HG03039 (cell line): ENCODE data around the gene DNAH3.
"Not testable (repeated sequence)": the region's sequence is repeated elsewhere in the genome, so short reads cannot be mapped to it uniquely, and the experiment has no call there.

ENCODE experiments used
- ATAC-seq: cut with Tn5 transposase; IDR thresholded peaks from one replicate; pipeline ENCODE4 v1.9.1; 2021; ENCODE audit warnings: mild to moderate bottlenecking, moderate library complexity; ENCODE audit not compliant: unreplicated experiment

DNAH3 gene

GRCh38 chr16:21126518-21126917, 24.1 kb downstream of the DNAH3 start:
- no peak for ATAC-seq

GRCh38 chr16:21125191-21125590, 25.5 kb downstream of the DNAH3 start:
- no peak for ATAC-seq

DNA sequence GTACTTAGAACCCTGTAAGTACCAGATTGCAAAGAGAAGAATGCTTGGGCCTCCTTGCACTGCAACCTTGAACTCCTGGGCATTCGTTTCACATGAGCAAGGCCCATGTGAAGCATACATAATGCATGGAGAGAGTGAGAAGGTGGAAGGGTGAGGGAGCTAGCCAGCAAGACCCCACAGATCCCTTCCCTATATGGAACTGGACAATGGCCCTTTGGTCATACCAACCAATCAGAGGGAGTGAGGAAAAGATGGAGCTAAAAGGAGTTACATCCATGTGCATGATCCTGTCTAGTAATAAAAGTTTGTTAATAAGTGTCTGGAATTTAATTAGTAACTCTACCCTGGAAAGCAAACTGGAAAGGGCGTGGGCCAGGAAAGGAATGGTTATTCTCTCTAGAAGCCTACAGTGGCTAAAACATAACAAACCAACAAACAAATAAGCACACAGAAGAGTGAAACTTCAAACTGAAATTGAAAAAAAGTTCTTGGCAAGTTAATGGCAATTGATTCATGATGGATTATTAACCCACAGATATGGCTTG, 29.6 kb downstream of the DNAH3 start:
- no peak for ATAC-seq

GRCh38 chr16:21117567-21117966, 33.1 kb downstream of the DNAH3 start:
- ATAC-seq, result no peak

DNA sequence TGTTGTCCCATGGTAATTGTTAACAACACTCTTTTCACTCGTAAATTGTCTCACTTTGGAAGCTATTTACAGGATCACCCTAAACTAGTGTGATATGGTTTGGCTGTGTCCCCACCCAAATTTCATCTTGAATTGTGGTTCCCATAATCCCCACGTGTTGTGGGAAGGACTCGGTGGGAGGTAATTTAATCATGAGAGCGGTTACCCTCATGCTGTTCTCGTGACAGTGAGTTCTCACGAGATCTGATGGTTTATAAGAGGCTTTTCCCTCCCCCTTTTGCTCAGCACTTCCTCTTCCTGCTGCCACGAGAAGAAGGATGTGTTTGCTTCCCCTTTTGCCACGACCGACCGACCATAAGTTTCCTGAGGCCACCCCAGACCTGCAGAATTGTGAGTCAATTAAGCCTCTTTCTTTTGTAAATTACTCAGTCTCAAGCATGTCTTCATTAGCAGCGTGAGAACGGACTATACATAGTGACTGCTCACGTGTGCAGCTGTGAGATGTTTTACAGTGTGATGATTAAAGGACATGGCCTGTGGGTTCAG, 34.4 kb downstream of the DNAH3 start:
- ATAC-seq, result no peak

DNA sequence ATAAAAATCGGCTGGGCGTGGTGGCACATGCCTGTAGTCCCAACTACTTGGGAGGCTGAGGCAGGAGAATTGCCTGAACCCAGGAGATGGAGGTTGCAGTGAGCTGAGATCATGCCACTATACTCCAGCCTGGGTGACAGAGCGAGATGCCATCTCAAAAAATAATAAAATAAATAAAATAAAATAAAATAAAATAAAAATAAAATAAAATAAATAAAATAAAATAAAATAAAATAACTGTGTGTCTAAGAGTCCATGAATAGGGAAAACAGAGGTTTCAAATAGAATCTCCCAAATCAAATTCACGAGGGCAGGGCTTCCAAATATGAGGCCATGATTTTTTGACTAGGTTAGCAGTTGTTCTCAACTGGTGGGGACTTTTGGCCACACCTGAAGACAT, 35.1 kb downstream of the DNAH3 start:
- not testable (repeated sequence) for ATAC-seq

DNA sequence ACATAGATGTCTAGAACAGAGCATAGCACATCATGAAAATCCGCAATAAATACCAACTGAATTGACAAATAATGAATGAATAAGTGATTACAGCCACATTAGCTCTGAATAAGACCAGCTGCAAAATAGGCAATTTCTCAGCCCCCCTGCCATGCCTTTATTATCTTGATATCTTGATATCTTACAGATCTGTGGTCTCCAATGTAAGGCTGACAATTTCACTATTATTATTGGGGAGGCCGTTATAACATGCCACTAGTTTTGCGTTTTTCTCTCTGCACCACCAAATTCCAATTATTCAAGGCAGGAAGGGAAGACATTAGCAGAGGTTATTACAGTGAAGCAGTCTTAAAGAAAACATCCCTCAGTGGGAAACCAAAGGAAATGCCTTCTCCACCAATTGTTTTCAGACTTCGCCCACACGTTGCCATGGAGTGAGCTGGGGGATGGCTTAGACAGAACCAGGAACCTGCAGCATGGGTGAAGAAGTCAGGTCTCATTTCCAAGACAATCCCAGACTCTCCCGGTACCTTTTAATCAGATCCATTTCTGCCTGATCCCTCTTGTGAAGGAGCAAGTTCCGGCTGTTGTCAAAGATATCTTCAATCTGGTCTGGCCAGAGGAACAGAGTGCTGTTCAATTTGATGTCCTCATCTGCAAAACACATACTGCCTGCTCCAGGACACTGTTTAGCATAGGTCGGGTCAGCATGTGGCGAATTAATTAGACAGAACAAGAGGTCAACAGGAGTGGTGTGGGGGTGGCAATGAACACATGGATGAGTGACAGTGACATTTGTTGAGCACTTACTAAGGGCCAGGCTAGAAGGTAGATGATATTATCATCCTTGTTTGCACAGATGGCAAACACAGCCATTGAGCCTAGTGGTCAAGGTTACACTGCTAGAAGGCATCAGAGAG, 46.4 kb downstream of the DNAH3 start:
- ATAC-seq, result no peak

DNA sequence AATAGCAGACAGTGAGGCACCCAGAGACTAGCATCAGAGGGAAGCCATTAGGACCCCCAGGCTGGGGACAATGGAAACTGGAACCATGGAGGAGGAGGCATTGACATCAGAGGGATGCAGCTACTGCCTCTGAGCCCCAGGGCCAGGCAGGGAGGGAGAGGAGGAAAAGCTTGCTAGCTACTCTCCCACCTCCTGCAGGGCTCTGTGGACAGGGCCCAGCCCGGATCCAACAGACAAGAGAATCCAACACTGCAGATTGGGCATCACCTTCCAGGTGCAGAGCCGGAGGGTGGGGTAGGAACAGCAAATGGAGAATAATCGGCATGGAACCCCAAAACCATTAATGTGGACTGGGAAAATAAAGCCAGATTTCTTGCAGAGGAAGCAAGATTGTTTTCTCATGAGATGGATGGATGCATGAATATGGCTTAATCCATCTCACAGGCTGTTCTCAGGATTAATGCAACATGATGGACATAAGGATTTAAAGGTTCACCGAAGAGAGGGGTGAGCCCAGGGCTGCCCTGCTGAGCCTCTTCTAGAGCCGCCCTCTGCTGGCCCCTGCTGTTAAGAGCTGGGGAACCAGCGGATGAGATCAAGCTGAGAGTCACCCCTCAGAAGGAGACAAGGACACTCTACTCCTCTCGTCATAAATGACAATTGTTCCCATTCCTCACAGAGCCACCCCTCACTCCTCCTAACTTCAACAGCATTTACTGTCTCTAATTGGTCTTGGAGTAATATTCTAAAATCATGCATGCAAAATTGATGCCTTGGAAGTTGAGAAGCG, 48.8 kb downstream of the DNAH3 start:
- no peak for ATAC-seq

DNA sequence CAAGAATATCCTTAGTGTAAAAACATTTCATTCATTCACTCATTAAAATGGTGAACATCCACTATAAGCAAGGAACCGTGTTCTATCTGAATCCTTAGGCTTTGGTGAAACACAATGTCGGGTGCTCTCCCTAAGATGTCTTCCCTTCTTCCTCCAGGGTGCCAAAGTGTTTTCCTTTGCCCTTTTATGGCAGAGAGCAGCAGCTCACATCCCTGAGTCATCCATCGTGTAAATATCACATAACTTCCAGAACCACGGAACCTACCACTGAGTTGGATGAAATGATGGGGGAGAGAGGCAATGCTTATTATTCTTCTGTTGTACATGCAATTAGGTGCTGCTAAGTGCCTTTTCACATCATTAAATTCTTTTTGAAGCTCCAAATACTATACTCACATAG, 50.2 kb downstream of the DNAH3 start:
- no peak for ATAC-seq

GRCh38 chr16:21097151-21097550, 53.5 kb downstream of the DNAH3 start:
- no peak for ATAC-seq

- not testable (repeated sequence) for ATAC-seq
These were observed 55.9 kb downstream of the DNAH3 start for GRCh38 chr16:21094719-21095118.

DNA sequence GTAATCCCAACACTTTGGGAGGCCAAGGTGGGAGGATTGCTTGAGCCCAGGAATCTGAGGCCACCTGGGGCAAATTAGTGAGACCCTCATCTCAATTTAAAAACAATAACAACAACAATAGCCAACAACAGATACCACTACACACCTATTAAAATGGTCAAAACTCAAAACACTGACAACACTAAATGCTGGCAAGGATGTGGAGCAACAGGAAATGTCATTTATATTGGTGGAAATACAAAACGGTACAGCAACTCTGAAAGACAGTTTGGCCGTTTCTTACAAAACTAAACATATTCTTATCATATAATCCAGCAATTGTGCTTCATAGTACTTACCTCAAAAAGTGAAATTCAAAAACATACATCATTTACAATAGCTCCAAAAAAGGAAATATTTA, 57.7 kb downstream of the DNAH3 start:
- ATAC-seq, result no peak

DNA sequence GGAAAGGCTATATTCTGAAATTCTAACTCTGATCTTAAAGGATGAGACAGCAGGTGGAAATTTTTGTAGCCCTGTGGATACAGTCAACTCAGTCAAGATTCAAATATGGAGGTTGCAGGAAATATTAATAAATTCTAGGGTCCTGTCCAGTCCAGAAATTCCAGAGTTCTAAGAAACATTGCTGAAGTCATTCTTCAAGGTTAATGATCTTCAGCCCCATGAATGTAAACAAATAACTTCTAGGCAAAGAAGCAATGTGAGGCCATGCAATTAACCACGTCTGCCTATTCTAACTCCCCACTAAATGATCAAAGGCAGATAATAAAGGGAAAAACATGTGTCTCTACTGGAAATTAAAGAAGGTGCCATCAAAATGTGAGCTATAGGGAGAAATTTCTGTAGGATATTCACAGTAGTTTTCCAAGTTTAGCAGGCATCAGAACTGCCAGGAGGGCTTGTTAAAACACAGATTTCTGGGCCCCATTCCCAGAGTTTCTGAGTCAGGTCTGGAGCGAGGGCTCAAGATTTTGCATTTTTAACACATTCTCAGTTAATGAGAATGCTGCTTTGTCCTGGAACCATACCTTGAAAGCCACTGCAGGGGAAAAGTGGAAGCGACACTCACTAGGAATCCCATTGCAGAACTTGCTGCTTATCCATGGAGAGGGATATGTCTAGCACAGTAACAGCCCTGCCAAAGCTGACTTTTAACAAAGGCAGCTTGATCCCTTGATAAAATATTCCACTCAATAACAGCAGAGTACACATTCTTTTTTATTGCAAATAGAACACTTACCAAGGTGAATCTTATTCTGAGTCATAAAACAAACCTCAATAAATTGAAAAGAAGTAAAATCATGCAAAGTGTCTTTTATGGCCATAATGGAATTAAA, 61.8 kb downstream of the DNAH3 start:
- ATAC-seq, result no peak

DNA sequence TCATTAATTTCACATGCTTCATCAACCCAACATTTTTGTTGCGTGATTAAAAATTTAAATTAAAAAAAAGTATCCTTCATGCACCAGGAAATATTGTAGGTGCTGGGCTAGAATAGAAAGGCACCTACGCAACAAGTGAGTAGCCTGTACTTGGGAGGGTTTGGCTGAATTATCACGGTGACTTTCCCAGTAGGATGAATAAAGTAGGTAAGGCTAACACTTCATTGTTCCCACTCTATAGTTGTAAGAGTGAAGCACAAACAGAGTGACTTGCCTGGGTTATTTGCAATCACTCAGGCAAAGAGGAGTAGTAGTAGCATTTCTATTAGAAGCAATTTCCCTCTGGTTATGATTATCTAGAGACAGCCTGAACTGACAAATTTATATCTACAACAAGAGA, 62.5 kb downstream of the DNAH3 start:
- no peak for ATAC-seq

DNA sequence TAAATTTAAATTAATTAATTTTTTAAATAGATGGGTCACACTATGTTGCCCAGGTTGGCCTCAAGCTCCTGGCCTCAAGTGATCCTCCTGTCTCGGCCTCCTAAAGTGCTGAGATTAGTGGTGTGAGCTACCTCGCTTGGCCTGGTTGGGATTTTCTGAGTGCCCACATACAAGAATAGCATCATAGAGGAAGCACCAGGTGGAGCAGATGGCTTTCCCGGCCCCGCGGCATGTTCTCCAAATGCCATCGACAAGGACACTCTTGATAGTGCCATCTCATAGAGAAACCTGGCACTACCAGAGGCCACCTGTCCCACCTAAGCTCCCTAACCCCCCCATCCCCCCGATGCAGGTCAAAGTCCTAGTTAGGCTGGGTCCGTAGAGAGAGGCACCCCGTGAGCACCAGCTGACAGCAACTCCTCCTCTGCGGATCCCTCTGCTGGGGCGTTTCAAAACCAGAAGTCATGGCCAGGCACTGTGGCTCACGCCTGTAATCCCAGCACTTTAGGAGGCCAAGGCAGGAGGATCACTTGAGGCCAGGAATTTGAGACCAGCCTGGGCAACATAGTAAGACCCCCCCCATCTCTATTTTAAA, 65.9 kb downstream of the DNAH3 start:
- no peak for ATAC-seq

DNA sequence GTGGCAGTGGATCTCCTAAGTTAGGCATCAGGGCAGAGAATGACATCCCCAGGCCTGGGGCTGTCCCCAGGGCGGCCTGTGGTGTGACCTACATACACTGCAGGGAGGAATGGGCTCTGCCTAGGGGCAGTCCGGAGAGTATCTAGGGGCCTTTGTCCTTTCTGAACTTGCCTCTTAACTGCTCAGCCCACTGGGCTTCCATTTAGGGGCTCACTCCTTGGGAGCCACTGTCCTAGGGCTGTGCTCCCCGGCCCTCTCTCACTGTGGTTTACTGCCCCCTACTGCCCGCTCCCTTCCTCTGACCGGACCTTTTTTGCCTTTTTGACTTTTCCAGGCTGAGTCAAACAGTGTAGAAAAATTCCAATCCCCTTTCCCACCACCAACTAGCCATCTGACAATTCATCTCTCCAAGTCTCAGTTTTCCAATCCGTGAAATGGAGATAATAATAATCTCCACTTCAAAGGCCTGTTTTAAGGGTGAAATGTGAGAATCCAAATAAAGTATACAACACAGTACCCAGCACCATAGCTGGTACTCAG, 66.8 kb downstream of the DNAH3 start:
- ATAC-seq, result no peak

- no peak for ATAC-seq
These were observed 69.3 kb downstream of the DNAH3 start for GRCh38 chr16:21081329-21081728.

DNA sequence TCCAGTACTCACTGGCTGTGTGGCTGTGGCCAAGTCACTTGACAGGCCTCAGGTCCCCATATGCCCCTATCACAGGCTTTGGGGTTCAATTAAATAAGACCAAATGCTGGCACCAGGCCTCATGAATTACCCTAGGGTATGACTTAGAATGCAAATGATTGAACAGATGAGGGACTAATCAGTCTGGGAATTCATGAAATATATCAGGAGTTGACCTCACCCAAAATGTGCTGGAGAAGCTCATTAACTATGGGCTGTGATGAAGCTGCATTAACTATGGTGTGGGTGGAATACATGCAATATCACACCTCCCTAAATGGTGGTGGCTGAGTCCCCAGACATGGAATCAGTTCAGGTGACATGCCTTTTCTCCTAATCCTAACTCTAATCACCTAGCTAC, 72.1 kb downstream of the DNAH3 start:
- ATAC-seq, result no peak

GRCh38 chr16:21076186-21076883, 74.3 kb downstream of the DNAH3 start:
- no peak for ATAC-seq
